Endothelial cell of umbilical vein (primary cell): ENCODE data around the gene AP4M1. TPM values are rescaled to one million over a fixed set of nuclear protein-coding genes. Genes with fewer than 3 reads are reported as not detected.

Experiments used
- BruUV-seq: library from RNA; stranded (reverse); fragments of 400-500 nt; replicated peaks from 2 replicates; lab custom pipeline; 2021; lab: Mats Ljungman, UMichigan
- CTCF ChIA-PET: fragments of 300-600, 350-600 bp; sonication (Branson Sonifier 250); formaldehyde crosslinking; loops from one replicate; lab custom pipeline; 2021; ENCODE audit warnings: antibody characterized with exemption, inconsistent platforms; lab: Charles Lee
- POLR2A ChIA-PET: fragments of 300-600, 350-600 bp; sonication (Branson Sonifier 250); formaldehyde crosslinking; loops from one replicate; lab custom pipeline; 2021; ENCODE audit warnings: antibody characterized with exemption, inconsistent platforms; lab: Charles Lee
- DNase-seq: peaks from one replicate; pipeline ENCODE4 v3.0.0-alpha.2; 2011; ENCODE audit warnings: low read depth, low spot score
- FAIRE-seq: peaks from 2 replicates; lab custom pipeline; 2011; peaks lifted over from hg19 to GRCh38; lab: Jason Lieb, UNC
- H2AFZ ChIP-seq: 2 replicates; pipeline ENCODE4 v1.6.0; 2012; ENCODE audit warnings: low read depth, low read length, control low read depth, inconsistent platforms
- H3K27ac ChIP-seq: 2 replicates; pipeline ENCODE4 v1.5.1; 2011; ENCODE audit warnings: low read depth, mild to moderate bottlenecking, control low read depth, low read length, moderate library complexity; ENCODE audit not compliant: insufficient read depth
- H3K27me3 ChIP-seq, 2 experiments: 2 replicates each; pipeline versions ENCODE4 v1.6.0 to v1.6.1; 2011; ENCODE audit warnings: low read length in 2 of 2, mixed read lengths in 1 of 2; ENCODE audit not compliant: control insufficient read depth in 2 of 2, insufficient read depth in 2 of 2
- H3K36me3 ChIP-seq, 2 experiments: 2 replicates in 1 of 2; 3 replicates in 1 of 2; pipeline ENCODE4 v1.5.1; 2011; ENCODE audit warnings: low read length in 2 of 2, mild to moderate bottlenecking in 1 of 2, moderate library complexity in 1 of 2; ENCODE audit not compliant: control insufficient read depth in 2 of 2, insufficient read depth in 2 of 2; ENCODE audit errors: extremely low read depth in 1 of 2
- H3K4me1 ChIP-seq: 3 replicates; pipeline ENCODE4 v1.5.1; 2011; ENCODE audit warnings: mild to moderate bottlenecking, low read length; ENCODE audit not compliant: control insufficient read depth, insufficient read depth; ENCODE audit errors: extremely low read depth
- H3K4me2 ChIP-seq: 2 replicates; pipeline ENCODE4 v1.6.1; 2011; ENCODE audit warnings: low read length, control low read depth, mixed read lengths; ENCODE audit not compliant: insufficient read depth
- H3K4me3 ChIP-seq, 3 experiments: fragments of 200-600 bp in 1 of 3; sonication (generic), shearing (Covaris generic) in 1 of 3; replicated peaks in 1 of 3; 2 replicates each; pipeline ENCODE4 v1.5.1; 2011 to 2016; ENCODE audit warnings: control low read depth in 3 of 3, low read length in 3 of 3, mild to moderate bottlenecking in 2 of 3, inconsistent platforms in 1 of 3, low read depth in 1 of 3, moderate library complexity in 1 of 3; ENCODE audit not compliant: insufficient read depth in 1 of 3
- H3K79me2 ChIP-seq: 2 replicates; pipeline ENCODE4 v1.6.0; 2012; ENCODE audit warnings: low read length, inconsistent platforms; ENCODE audit not compliant: control insufficient read depth, insufficient read depth
- H3K9ac ChIP-seq: replicated peaks from 2 replicates; pipeline ENCODE3; 2011; ENCODE audit warnings: low read length, control low read depth; ENCODE audit not compliant: insufficient read depth; ENCODE audit errors: extremely low read depth
- H3K9me1 ChIP-seq: replicated peaks from 3 replicates; pipeline ENCODE4 v1.6.0; 2011; ENCODE audit warnings: mild to moderate bottlenecking, low read length; ENCODE audit not compliant: control insufficient read depth, insufficient read depth; ENCODE audit errors: extremely low read depth
- H3K9me3 ChIP-seq: replicated peaks from 2 replicates; pipeline ENCODE4 v1.5.1; 2012; ENCODE audit warnings: low read length, inconsistent platforms; ENCODE audit not compliant: control insufficient read depth, insufficient read depth
- H4K20me1 ChIP-seq: replicated peaks from 2 replicates; pipeline ENCODE3; 2011; ENCODE audit warnings: mild to moderate bottlenecking, low read length; ENCODE audit not compliant: control insufficient read depth, insufficient read depth; ENCODE audit errors: extremely low read depth
- CTCF ChIP-seq, 2 donors: IDR thresholded peaks; 1 replicate in 1 of 2; 2 replicates in 1 of 2; pipeline ENCODE4 v1.5.1; 2011; ENCODE audit warnings: low read length in 2 of 2, mild to moderate bottlenecking in 2 of 2, moderate library complexity in 2 of 2, control low read depth in 1 of 2, inconsistent platforms in 1 of 2, low read depth in 1 of 2; ENCODE audit not compliant: insufficient read depth in 1 of 2; ENCODE audit errors: extremely low read depth in 1 of 2
- EZH2 ChIP-seq: IDR thresholded peaks from 2 replicates; pipeline ENCODE4 v1.6.1; 2012; ENCODE audit warnings: borderline replicate concordance, low read depth, mild to moderate bottlenecking, moderate library complexity, low read length, inconsistent platforms; ENCODE audit not compliant: severe bottlenecking
- FOS ChIP-seq: IDR thresholded peaks from 2 replicates; pipeline ENCODE4 v1.6.1; 2011; ENCODE audit warnings: mild to moderate bottlenecking, low read length, moderate library complexity, borderline replicate concordance; ENCODE audit not compliant: insufficient read depth
- GATA2 ChIP-seq: IDR thresholded peaks from 2 replicates; pipeline ENCODE4 v1.7.0; 2011; ENCODE audit warnings: low read depth, mild to moderate bottlenecking, moderate library complexity, mixed read lengths, low read length; ENCODE audit not compliant: insufficient read length, insufficient read depth
- JUN ChIP-seq: IDR thresholded peaks from 2 replicates; pipeline ENCODE4 v1.6.1; 2011; ENCODE audit warnings: borderline replicate concordance, low read depth; ENCODE audit not compliant: insufficient read length, insufficient read depth
- MAX ChIP-seq: IDR thresholded peaks from 2 replicates; pipeline ENCODE4 v1.6.1; 2011; ENCODE audit not compliant: insufficient read depth, insufficient read length
- MYC ChIP-seq: IDR thresholded peaks from one replicate; pipeline ENCODE4 v1.6.1; 2011; ENCODE audit warnings: mild to moderate bottlenecking, low read depth, low read length
- POLR2A ChIP-seq: IDR thresholded peaks from 2 replicates; pipeline ENCODE4 v1.6.1; 2012; ENCODE audit warnings: low read depth, mild to moderate bottlenecking, control low read depth, low read length
- POLR2AphosphoS5 ChIP-seq: IDR thresholded peaks from 2 replicates; pipeline ENCODE4 v1.6.1; 2012; ENCODE audit warnings: low read depth, mild to moderate bottlenecking, control low read depth, low read length, moderate library complexity; ENCODE audit not compliant: insufficient read depth
- dilution Hi-C: fragments of 300-500 bp; cut with MboI; formaldehyde crosslinking; loops from one replicate; pipeline ENCODE4 v1.15.0; 2019; ENCODE audit warnings: low sequenced_read_pairs; ENCODE audit not compliant: extremely low pct_ligation_motif_present
- intact Hi-C: fragments of 100-400 bp; cut with micrococcal nuclease; formaldehyde crosslinking; loops from one replicate; pipeline ENCODE4 v1.10.0; 2022
- polyA plus RNA-seq, 4 experiments: library from polyadenylated mRNA; depleted of rRNA in 3 of 4; stranded (reverse) in 3 of 4; unstranded in 1 of 4; fragments of >200 nt; gene quantifications; 2 replicates each; pipeline versions ENCODE4 v1.2.1 to v1.2.3, GENCODE V29; 2011 to 2012; ENCODE audit warnings: missing spikeins in 1 of 4
- total RNA-seq: library from RNA; stranded (reverse); gene quantifications from 2 replicates; pipeline ENCODE4 v1.2.3, GENCODE V29; 2021

AP4M1 gene
- total and polyA plus RNA-seq, 2 donors (not counting 3 experiments of a cell fraction or from before 2014, with no cell fraction given), result 20.5 to 27.4 TPM

- no peaks in the 10 kb centered on the region for H4K20me1 ChIP-seq
- H3K79me2 ChIP-seq, result peaks cover 28% of the 10 kb centered on the region
- ChIA-PET CTCF (interaction anchor here (0.6 to 2.8 kb wide), 5 partner anchors 10 to 109 kb away, joined by 3 to 18 read pairs (median 3); partner anchors contain the start of gene COPS6), POLR2A (interaction anchor here (0.7 kb wide), 1 partner anchor 58 kb away, joined by 4 read pairs; no protein-coding TSS in a partner anchor)
- peak overlapping the region; percentile 61 for H3K4me2 ChIP-seq
- H3K27ac ChIP-seq, result no peak overlapping the region
- H3K9me3 ChIP-seq, result no peaks in the 10 kb centered on the region
- H3K4me1 ChIP-seq, result peaks cover 18% of the 10 kb centered on the region
- no TSS peak for BruUV-seq
- no peaks in the 10 kb centered on the region for H3K9me1 ChIP-seq
- intact Hi-C loops, result loop anchor here (10.0 kb wide), 1 partner anchor 1022 kb away; the partner anchor contains the start of gene SERPINE1
- DNase-seq, result no peak
- no peak for TF ChIP-seq JUN
- TF ChIP-seq CTCF (IDR thresholded peaks at IDR 0.05; ENCODE audit: extremely low read depth in 1 of 2, insufficient read depth in 1 of 2, low read depth in 1 of 2, low read length in 2 of 2), result no peak
- TF ChIP-seq FOS, result no peak
- TF ChIP-seq GATA2, result no peak
- TF ChIP-seq POLR2AphosphoS5, result no peak
- TF ChIP-seq POLR2A, result no peak
- no peak for TF ChIP-seq EZH2
- no peak for TF ChIP-seq MYC
- TF ChIP-seq MAX, result no peak
- H3K4me3 ChIP-seq, result no peak overlapping the region
- no peaks in the 10 kb centered on the region for H3K27me3 ChIP-seq
- no peak for FAIRE-seq
- no peak overlapping the region for H2AFZ ChIP-seq
- peak overlapping the region; percentile 92 for H3K9ac ChIP-seq
- peaks cover 13 to 36% of the 10 kb centered on the region in 2 experiments for H3K36me3 ChIP-seq
- dilution Hi-C loops, result no loop called here
Measured at GRCh38 chr7:100102950-100103840, 1.8 kb downstream of the AP4M1 start.
